ENCODE measurements around the gene PROCR.
"Not testable (repeated sequence)": the region's sequence is repeated elsewhere in the genome, so short reads cannot be mapped to it uniquely, and the experiment has no call there.

PROCR gene

DNA sequence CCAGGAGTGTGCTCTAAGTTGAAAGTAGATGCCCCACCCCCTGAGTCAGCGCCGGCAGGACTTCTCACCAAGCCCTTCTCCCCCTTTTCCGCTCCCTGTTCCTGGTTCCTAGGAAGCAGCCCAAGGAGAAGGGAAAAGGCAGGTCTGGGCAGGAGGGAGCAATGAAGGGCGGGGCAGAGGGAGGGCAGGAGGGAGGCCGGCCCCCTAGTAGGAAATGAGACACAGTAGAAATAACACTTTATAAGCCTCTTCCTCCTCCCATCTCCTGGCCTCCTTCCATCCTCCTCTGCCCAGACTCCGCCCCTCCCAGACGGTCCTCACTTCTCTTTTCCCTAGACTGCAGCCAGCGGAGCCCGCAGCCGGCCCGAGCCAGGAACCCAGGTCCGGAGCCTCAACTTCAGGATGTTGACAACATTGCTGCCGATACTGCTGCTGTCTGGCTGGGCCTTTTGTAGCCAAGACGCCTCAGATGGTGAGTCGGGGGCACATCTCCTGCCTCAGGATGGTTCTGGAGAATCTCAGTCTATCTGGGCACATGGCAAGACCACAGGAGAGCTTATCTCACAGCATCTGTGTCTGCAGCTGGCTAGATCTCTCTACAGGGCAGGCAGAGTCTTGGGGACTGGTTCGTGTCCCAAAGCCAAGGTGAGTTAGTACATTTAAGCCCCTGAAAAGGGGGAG, at the start of gene PROCR:
PROCR (plus strand) TSS at position 320 of the 681 bp plus-strand sequence; CDS start at position 403, 83 bp downstream.
- no peak for FAIRE-seq

DNA sequence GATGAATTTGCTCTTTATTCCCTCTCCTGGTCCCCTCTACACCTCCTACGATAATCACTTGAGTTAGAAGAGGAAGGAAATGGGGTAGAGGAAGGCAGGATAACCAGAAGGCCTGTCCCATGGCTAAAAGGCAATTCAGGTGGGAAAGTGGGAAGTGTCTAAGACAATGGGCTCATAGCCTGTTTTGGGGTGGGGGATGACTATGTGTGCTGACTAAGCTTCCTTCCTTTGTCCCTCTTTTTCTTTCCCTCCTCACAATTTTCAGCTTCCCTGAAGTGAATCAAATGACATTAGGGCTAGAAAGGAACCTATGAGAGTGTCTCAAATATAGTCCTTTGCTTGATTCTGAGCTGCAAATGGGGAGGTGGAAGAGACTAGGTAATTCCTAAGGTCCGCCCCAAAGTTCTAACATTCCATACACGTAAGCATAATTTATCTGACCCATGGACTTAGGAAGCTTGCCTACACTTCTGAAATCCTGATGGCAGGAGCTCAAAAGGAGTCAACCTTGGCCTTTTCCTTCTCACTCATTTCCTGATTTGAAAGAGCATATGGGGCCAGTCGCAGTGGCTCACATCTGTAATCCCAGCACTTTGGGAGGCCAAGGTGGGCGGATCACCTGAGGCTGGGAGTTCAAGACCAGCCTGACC, 49.0 kb upstream of the PROCR start:
- no peak for FAIRE-seq

DNA sequence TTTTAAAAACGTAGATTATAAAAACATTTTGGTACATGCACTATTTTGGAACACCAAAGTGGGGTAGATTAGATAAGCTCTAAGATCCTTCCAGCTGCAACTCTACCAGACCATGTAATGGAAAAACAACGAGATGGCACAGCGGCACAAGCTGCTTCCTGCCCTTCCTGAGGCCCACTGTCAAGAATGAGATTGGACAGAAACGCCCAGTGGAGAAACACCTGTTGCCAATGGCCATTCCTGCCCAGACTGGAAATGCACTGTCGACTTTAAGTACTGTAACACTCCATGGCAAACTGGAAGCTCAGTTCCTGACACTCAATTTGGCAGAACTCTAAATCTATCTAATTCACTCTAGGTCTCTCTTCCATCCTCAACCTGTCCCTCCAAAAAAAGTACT, 46.1 kb upstream of the PROCR start:
- FAIRE-seq = no peak

DNA sequence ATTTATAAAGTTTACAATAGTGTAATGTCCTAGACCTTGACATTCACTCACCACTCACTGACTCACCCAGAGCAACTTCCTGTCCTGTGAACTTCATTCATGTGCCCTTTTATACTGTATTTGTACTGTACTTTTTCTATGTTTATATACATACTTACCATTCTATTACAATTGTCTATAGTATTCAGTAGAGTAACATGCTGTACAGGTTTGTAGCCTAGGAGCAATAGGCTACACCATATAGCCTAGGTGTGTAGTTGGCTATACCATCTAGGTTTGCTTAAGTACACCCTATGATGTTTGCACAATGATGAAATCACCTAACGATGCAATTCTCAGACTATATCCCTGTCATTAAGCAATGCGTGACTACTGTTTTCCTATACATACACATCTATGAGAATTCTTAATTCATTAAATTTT, 42.2 kb upstream of the PROCR start:
- FAIRE-seq = no peak

DNA sequence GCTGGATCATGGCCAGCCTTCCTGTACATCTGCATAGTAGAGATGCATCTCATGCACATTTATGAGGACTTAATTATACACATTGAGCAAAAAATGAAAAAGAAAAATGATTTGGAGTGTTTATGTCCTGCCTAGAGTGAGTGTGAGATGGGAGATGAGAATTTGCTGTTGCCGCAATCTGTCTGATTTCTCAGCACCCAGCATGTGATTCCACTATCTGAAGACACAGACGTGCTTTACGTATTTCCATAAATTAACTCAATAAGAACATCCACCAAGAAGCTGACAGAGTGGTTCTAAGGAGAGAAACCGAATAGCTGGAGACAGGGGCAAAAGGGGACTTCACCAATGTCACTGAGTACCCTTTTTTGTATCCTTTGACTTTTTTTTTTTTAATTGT, 39.9 kb upstream of the PROCR start:
- no peak for FAIRE-seq

DNA sequence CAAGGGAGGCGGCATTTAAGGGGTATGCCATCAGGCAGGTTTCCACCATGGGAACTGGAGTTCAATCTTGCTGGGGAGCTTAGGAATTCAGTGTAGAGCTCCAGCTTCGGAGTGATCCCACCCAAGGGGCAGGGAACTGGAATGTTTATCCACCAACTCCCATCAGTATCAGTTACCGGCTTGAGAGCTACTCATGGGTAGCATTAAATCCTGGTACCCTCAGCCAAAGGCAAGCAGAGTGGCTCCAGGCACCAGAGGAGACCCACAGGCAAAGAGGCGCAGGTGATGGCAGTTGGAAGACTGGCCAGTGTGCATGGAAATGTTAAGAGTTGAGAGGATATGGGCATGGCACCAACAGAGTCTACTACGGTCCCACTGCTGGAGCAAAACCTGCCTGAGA, 38.8 kb upstream of the PROCR start:
- no peak for FAIRE-seq

DNA sequence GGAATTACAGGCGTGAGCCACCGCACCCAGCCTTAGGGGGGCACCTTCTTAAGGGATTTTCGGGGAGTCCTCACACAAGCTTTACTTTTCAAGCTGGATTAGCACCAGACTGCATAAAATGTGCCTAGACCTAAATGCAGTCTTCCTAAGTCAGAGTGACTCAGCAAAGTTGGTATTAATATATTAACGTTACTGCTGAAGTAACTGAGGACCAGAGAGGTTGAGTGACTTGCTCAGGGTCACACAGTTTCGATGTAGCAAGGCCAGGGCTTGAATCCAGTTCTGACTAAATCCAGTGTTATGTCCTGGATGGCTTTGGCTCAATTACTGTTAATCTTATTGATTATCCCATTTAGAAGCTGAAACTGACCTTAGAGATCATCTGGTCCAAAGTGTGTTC, 38.1 kb upstream of the PROCR start:
- no peak for FAIRE-seq

DNA sequence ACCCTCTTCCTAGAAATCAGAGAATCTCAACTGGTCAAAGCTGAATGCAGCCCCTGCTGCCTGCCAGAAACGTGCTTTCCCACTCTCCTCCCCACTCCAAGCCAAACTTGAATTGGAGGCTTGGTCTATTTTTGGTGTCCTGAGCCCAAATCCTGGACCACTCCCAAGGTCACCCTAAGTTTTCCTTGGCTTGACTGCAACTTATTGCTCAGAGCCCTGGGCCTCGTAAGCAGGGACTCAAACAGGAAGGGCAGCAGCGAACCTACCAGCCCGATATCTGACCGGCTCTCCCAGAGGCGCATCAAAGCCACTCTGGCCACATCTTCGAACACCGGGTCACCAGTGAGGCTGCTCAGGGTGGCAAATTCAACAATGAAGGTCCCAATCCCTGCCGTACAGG, 37.4 kb upstream of the PROCR start:
- FAIRE-seq = no peak

DNA sequence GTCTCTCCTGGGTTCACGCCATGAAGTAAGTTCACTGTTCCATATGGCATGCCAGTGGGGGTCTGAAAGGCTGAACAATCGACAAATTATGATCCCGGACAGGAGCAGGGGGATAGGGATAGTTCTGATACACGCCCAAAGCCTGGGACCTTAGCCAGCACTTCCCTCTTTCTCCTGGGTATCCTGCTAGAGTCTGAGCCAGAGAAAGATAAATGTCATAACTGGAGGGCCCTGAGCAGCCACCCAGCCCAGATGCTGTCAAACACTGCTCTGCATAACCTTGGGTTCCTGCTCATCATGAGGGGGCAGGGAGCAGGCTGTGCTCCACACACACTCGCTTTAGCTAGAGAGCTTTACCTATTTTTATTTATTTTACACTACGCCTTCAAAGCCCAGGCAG, 37.0 kb upstream of the PROCR start:
- FAIRE-seq = no peak

DNA sequence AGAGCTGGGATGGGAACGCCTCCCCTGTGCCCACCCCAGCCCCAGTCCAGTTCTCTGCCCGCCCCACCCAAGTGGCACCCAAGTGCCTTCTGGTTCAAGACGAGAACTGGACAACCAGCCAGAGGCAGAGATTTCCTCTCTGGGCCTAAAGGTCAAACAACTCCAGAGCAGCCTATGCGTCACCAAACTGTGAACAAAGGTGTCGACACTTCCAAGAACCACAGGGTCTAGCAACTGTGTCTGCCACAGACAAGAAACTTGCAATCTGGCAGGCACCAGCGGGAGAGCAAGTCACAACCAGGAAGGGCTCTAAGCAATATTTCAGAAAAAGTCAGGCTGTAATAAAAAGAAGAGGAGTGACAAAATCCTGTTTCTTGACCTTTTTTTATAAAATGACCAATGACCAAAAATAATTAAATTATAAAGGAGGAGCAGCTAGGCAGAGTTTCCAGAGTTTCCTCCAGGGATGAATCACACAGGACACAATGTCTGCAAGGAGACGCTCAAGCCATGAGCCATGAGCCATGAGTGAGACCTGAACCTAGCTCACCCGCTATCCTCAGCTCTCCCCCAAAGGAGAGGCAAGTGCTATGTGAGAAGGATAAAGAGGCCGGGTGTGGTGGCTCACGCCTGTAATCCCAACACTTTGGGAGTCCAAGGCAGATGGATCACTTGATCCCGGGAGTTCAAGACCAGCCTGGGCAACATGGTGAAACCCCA, 35.8 kb upstream of the PROCR start:
- no peak for FAIRE-seq

DNA sequence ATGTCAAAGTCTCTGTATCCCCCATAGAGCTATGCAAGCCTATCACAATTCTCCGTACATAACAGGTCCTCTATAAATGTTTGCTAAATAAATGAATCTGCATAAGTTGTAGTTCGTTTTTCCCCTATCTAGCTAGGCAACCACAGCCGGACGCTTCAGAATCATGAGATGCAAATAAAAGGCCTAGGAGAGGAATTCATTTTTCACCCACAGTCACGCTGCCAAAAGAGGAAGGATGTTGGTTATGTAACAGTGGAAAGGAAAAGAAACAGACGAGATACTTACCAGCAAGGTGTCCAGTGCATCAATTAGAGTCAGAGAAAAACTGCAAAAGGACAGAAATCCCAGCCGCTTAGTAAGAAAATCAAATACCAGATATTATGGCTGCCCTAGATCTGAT, 27.2 kb upstream of the PROCR start:
- FAIRE-seq = no peak

DNA sequence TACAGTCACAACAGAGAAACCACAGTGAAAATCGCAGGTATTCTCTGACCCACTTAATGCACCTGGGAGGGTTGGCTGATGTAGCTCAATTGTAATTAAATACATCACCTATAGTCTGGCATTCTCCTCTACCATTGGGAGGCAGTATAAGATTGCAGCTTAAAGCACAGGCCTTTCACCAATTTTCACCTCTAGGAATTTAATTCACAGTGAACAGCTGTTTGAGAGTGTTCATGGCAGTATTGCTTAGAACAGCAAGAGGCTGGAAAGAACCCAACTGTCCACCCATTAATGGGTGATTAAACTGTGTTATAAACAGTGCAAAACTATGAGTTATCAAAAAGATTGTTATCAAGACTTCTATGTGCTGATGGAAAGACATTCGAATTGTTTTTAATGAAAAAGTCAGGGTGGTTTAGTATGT, 26.7 kb upstream of the PROCR start:
- FAIRE-seq = no peak

DNA sequence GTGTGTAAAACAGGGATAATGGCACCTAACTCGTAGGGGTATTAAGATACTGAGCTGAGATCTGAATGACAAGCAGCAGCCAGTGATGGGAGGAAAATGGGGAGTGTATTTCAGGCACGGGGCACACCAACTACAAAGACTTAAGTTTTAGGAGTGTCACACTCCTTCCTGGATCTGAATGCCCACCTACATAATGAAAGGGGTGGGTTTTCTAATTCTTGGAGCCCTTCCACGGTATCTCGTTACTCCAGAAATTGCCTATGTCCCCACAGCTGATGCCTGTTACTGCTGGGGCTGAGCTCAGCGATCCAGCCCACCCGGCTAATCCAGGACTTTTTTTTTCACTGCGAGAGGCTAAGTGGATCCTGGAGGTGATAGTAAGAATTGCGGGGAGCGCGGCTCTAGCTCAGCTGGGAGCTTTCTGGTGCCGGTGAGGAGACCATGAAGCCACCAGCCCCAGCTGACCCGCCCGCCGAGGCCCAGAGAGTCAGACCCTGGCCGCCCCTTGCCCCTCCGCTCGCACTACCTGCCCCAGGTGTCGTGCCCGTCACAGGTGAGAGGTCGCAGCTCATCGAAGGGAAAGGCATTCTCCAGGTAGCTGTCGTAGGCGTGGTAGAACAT, 25.5 kb upstream of the PROCR start:
- FAIRE-seq = no peak

DNA sequence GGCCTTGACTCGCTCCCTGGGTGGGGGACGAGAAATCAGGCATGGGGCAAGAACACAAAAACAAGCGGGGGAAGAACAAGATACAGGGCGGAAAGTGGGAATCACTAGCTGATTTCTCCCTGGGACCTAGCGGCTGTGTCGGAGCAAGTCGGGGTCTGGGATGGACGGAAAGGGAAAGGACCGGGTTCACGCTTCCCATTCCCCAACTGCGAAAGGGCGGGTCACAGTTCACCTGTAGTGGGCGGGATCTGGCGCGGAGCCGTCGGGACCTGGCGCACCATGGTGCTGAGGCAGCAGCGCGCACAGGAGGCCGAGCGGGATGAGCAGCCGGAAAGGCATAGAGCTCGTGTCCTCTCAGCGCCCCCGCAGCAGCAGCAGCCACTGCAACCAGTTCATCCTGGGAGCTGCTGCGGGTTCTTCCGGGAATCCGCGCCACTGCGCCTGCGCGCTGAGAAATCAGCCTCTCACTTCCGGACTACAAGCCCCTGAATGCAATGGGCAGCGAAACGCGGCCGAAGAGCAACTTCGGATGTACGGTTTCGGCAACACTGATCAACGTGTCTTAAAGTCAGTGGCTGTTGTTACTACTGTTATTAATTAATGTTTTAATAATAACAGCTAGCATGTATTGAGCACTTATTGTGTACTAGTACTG, 24.8 kb upstream of the PROCR start, which contains the start of gene EDEM2:
EDEM2 (minus strand) TSS at position 417 of the 655 bp plus-strand sequence; CDS start at position 339, 78 bp downstream.
- FAIRE-seq = peak; percentile 56

DNA sequence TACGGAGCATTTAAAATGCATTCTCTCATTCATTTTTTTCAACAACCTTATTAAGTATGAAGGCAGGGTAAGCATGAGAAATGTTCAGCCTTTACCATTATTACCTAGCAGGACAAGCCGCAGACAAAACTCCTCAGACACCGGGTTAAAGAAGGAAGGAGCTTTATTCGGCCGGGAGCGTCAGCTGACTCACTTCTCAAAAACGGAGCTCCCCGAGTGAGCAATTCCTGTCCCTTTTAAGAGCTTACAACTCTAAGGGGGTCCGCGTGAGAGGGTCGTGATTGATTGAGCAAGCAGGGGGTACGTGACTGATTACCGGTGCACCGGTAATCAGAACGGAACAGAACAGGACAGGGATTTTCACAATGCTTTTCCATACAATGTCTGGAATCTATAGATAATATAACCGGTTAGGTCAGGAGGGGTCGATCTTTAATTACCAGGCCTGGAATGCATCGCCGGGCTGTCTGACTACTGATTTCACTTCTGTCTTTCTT, 24.2 kb upstream of the PROCR start:
- FAIRE-seq = not testable (repeated sequence)

DNA sequence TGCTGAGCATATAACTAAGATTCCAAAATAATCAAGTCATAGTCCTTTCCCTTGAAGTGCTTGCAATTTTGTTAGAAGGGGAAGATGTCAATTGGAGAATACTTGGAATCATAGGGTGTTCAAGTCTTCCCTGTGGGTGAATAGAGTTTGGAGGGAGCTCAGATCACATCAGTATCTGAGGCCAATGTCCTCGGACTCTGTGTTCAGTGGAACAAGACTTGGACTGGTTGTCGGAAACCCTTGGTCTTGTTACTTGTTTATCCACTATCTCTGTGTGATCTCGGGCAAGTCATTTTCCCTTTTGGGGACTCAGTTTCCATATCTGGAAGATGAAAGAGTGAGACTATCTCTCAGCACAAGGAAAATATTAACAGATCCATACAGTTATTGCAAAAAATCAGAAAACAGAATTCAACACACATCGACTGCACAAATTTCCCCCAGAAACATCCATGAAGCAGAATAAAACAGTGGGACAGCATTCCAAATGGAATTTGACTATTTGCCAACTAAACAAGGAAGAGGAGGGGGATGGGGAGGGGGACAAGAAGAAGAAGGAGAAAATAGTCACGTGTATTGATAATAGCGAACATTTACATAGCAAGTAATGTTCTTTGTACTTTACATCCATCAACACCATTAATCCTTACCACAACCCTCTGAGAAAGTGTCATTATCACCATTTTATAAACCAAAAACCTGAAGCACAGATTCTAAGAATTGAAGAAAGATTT, 20.9 kb upstream of the PROCR start:
- FAIRE-seq = no peak

DNA sequence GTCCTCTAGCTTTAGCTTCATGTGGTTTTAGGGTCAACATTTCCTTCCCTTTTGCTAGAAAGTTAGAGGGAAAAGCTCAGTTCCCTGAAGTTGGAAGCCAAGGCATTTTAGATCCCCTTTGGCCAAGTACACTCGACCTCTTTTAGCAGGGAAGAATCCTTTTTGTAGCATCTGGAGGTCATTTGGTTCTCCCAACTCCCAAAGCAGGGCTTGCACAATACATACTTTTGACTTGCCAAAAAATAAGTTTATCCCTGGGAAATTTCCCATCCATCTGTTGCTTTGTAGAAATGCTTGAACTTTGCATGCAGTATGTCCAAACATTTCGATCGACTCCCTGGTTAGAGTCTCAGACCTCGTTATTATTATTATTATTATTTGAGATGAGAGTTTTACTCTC, 20.1 kb upstream of the PROCR start:
- FAIRE-seq = no peak

DNA sequence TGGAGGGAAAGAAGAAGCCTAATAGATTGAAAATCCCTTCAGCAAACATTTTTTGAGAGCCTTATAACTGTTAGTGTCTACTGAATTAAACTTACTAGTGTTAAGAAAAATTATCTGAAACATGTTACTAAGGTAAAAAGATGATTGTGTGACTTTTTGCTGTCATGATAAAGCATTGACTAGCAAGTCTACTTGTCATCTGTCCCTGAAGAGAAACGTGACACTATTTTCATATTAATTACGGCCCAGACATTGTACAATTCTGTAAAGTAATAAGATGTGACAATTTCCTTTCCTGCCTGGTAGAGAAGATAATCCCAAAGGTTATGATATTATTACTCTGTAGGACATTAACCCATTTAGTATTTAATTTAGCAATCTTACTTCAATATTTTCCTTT, 15.9 kb upstream of the PROCR start:
- FAIRE-seq = no peak

DNA sequence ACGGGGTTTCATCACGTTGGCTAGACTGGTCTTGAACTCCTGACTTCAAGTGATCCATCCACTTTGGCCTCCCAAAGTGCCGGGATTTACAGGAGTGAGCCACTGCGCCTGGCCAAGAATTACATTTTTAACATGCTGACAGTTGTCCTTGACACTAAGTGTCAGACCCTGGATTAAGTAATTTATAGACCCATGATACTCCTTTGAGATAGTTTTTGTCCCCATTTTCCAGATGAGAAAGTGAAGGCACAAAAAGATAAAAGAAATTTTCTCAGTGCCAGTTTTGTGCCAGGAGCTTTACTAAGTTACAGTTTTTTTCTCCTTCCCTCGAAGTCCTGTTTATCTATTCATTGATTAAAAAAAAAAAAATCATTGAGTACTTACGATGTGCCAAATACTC, 14.9 kb upstream of the PROCR start:
- no peak for FAIRE-seq

DNA sequence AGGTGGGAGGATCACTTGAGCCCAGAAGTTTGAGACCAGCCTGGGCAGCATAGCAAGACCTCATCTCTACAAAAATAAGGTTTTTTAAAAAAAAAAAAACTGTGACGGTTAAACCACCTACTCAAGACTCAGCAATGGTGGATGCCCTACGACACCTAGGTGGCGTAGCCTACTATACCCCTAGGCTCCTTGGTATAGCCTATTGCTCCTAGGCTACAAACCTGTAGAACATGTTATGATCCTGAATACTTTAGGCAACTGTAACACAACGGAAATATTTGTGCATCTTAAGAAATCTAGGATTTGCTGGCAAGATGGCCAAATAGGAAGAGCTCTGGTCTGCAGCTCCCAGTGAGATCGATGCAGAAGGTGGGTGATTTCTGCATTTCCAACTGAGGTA, 11.5 kb upstream of the PROCR start:
- FAIRE-seq = not testable (repeated sequence)

DNA sequence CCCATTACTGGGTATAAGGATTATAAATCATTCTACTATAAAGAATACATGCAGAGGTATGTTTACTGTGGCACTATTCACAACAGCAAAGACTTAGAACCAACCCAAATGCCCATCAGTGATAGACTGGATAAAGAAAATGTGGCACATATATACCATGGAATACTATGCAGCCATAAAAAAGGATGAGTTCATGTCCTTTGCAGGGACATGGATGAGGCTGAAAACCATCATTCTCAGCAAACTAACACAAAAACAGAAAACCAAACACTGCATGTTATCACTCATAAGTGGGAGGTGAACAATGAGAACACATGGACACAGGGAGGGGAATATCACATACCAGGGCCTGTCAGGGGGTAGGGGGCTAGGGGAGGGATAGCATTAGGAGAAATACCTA, 7.3 kb upstream of the PROCR start:
- not testable (repeated sequence) for FAIRE-seq

Data from TTC549 (cell line).